Activated CD4-positive, alpha-beta T cell treated with anti-CD3 and anti-CD28 coated beads for 36 hours (primary cell): ENCODE data around the gene S100P. TPM values are rescaled to one million over a fixed set of nuclear protein-coding genes. Genes with fewer than 3 reads are reported as not detected.

ENCODE experiments used
- ATAC-seq: fragments of 200-7000 bp; cut with Tn5 transposase; one replicate; pipeline ENCODE4 v1.10.0; 2021; ENCODE audit warnings: mild to moderate bottlenecking, moderate library complexity
- CTCF ChIA-PET: fragments of 350-600 bp; sonication (Branson Sonifier 250); formaldehyde crosslinking; loops from one replicate; lab custom pipeline; 2021; ENCODE audit warnings: antibody characterized with exemption; lab: Charles Lee
- POLR2A ChIA-PET: fragments of 350-600 bp; sonication (Branson Sonifier 250); formaldehyde crosslinking; loops from one replicate; lab custom pipeline; 2021; ENCODE audit warnings: antibody characterized with exemption, inconsistent platforms; lab: Charles Lee
- DNase-seq: peaks from one replicate; pipeline ENCODE4 v3.0.0-alpha.2; 2020
- H3K27ac Mint-ChIP-seq: one replicate; pipeline ENCODE4 v1.8.0; 2021; ENCODE audit warnings: mixed read lengths
- H3K27me3 Mint-ChIP-seq: one replicate; pipeline ENCODE4 v1.8.0; 2021; ENCODE audit warnings: mixed read lengths
- H3K36me3 Mint-ChIP-seq: one replicate; pipeline ENCODE4 v1.8.0; 2021; ENCODE audit warnings: low read depth, mixed read lengths
- H3K4me1 Mint-ChIP-seq: one replicate; pipeline ENCODE4 v1.8.0; 2021; ENCODE audit warnings: mixed read lengths
- H3K4me3 Mint-ChIP-seq: one replicate; pipeline ENCODE4 v1.8.0; 2021; ENCODE audit warnings: mild to moderate bottlenecking, moderate library complexity, mixed read lengths
- H3K9me3 Mint-ChIP-seq: one replicate; pipeline ENCODE4 v1.8.0; 2021; ENCODE audit warnings: low read depth, mixed read lengths
- intact Hi-C, 2 experiments: fragments of 100-400 bp; cut with DNase I in 1 of 2; cut with micrococcal nuclease in 1 of 2; formaldehyde crosslinking; loops; one replicate each; pipeline versions ENCODE4 v1.14.2 to v1.15.1; 2022 to 2024; cut with DNase I, micrococcal nuclease
- total RNA-seq, 2 experiments: library from RNA; stranded (reverse); gene quantifications; one replicate each; pipeline ENCODE4 v1.2.3, GENCODE V29; 2021

Gene S100P
- total RNA-seq, 2 experiments from 2014 or later, result 1.9 to 2.1 TPM

DNA sequence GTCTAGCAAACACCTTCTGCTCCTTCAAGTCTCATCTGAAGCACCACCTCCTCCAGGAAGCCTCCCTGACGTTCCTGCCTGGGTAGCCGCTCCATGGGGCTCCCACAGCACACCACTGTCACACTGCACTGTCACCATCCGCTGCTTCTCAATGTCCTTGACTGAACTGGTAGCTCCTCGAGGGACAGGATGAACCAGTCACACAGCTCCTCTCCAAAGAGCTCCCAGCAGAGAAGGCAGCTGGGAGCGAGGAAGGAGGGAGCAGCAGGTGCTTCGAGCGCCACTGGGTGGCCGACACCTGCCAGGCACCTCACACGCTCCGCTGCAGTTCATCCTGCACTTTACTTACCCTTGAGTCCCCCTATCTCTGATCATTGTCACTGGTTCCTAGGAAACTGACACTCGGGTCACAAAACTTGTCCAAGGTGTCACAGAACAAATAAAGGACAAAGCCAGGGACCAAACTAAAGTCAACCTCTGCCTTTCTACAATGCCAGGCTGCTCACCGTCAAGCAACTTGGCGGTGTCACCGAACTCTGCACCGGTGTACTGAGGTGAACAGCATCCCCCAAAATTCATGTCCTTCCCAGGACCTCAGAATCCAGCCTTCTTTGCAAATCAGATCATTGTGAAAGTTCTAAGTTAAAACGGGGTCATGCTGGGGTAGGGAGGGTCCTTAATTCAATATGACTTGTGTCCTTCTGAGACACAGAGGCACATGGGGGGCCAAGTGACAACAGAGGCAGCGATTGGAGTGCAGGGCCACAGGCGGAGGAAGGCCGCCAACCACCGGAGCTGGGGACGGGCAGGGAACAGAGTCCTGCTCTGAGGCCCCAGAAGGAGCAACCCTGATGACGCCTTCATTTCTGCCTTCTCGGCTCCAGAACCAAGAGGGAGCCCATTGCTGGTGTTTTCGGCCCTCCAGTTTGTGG, 5.5 kb upstream of the S100P start:
- Mint-ChIP-seq H3K9me3 (no peaks in the 10 kb centered on the region), H3K27ac (no peak overlapping the region), H3K27me3 (no peaks in the 10 kb centered on the region), H3K36me3 (peaks cover 1% of the 10 kb centered on the region), H3K4me3 (peak overlapping the region; percentile 39), H3K4me1 (peaks cover 49% of the 10 kb centered on the region)
- CTCF ChIA-PET, result interaction anchor here (0.6 to 1.2 kb wide), 4 partner anchors 17 to 128 kb away, joined by 3 read pairs; no protein-coding TSS in a partner anchor
- POLR2A ChIA-PET, result interaction anchor here (4.4 kb wide), 1 partner anchor 14 kb away, joined by 25 read pairs; a partner anchor contains a TSS
- no peak for DNase-seq
- no peak for ATAC-seq
- intact Hi-C loops, result loop anchor here in 1 of 2 experiments (2.0 kb wide), 1 partner anchor 17 kb away; no protein-coding TSS in a partner anchor

- no peaks in the 10 kb centered on the region for H3K9me3 Mint-ChIP-seq
- ChIA-PET POLR2A (interaction anchor here (0.6 to 4.4 kb wide), 2 partner anchors 15 to 244 kb away, joined by 3 to 25 read pairs; a partner anchor contains a TSS), CTCF (interaction anchor here (0.6 to 2.7 kb wide), 5 partner anchors 10 to 20 kb away, joined by 3 to 26 read pairs (median 3); a partner anchor contains a TSS)
- peak; percentile 88 for ATAC-seq
- H3K4me3 Mint-ChIP-seq, result peak overlapping the region; percentile 39
- H3K36me3 Mint-ChIP-seq, result peaks cover 1% of the 10 kb centered on the region
- peak; percentile 90 for DNase-seq
- intact Hi-C loops, result loop anchor here (1.0 to 2.0 kb wide), 3 partner anchors 15 to 20 kb away; partner anchors contain the start of gene MRFAP1L1 (in 1 of the 2)
- H3K27me3 Mint-ChIP-seq, result no peaks in the 10 kb centered on the region
- peaks cover 57% of the 10 kb centered on the region for H3K4me1 Mint-ChIP-seq
- H3K27ac Mint-ChIP-seq, result peak overlapping the region; percentile 91
Observed at GRCh38 chr4:6688879-6689505, 4.7 kb upstream of the S100P start.

DNA sequence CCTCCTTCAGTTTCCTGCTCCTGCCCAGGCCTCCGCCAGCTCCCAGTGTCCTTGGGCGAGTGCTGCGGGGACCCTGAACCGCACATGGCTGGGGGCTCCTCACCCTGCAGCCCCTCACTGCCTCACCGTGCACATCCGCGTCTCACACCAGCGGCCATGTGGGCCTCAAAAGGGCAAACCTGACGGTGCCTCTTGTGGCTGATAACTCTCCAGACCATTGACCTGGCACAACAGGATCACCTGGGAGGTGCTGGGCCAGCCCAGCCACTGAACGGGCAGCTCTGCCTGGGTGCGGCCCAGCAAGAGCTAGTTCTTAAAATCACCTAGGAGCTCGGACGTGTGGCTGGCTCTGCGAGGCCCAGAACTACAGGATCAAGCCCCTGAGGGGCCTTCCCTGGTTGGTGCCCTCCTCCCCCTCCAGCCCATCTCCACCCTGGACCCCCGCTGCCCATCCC, 4.1 kb upstream of the S100P start:
- ChIA-PET CTCF (interaction anchor here (0.6 to 2.7 kb wide), 5 partner anchors 9 to 28 kb away, joined by 3 to 26 read pairs (median 3); a partner anchor contains a TSS), POLR2A (interaction anchor here (0.6 to 4.4 kb wide), 2 partner anchors 15 to 244 kb away, joined by 3 to 25 read pairs; a partner anchor contains a TSS)
- Mint-ChIP-seq H3K4me3 (peak overlapping the region; percentile 39), H3K4me1 (peaks cover 60% of the 10 kb centered on the region), H3K36me3 (peaks cover 1% of the 10 kb centered on the region), H3K9me3 (no peaks in the 10 kb centered on the region), H3K27me3 (no peaks in the 10 kb centered on the region), H3K27ac (peak overlapping the region; percentile 91)
- no peak for ATAC-seq
- intact Hi-C loops, result loop anchor here (1.0 to 2.0 kb wide), 3 partner anchors 15 to 20 kb away; partner anchors contain the start of gene MRFAP1L1 (in 1 of the 2)
- DNase-seq, result no peak

DNA sequence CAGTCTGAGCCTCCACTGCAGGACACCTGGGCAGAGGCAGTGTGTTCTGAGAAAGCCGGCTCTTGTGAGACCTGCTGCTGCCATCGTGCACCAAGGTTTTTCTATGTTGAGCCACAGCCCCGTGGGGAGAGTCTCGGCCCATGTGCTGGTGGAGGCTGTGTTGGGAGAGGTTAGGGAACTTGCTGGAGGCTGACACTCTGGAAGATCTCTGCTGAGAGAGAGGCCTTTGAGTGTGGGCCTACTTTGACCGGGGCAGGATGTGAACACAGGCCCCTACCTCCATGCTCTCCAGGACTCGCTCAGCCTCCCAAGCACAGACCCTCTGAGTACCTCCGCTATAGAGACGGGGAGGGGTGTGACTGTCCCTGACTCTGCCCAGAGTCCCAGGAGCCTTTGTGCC, 1.3 kb upstream of the S100P start:
- Mint-ChIP-seq H3K4me3 (no peak overlapping the region), H3K9me3 (no peaks in the 10 kb centered on the region), H3K4me1 (peaks cover 88% of the 10 kb centered on the region), H3K27me3 (no peaks in the 10 kb centered on the region), H3K27ac (peak overlapping the region; percentile 44), H3K36me3 (no peaks in the 10 kb centered on the region)
- intact Hi-C loops, result no loop called here
- CTCF ChIA-PET, result interaction anchor here (0.6 to 3.7 kb wide), 5 partner anchors 8 to 17 kb away, joined by 3 to 12 read pairs (median 4); partner anchors contain the start of gene MRFAP1L1
- DNase-seq (no peak), ATAC-seq (no peak)
- POLR2A ChIA-PET, result interaction anchor here (1.8 to 4.4 kb wide), 2 partner anchors 17 to 18 kb away, joined by 4 to 25 read pairs; a partner anchor contains a TSS

- intact Hi-C loops, result no loop called here
- POLR2A ChIA-PET, result interaction anchor here (1.8 to 4.4 kb wide), 2 partner anchors 16 to 18 kb away, joined by 4 to 25 read pairs; a partner anchor contains a TSS
- Mint-ChIP-seq H3K36me3 (no peaks in the 10 kb centered on the region), H3K9me3 (no peaks in the 10 kb centered on the region), H3K4me3 (no peak overlapping the region), H3K4me1 (peaks cover 86% of the 10 kb centered on the region), H3K27me3 (no peaks in the 10 kb centered on the region), H3K27ac (peak overlapping the region; percentile 44)
- CTCF ChIA-PET, result interaction anchor here (0.6 to 3.7 kb wide), 5 partner anchors 9 to 221 kb away, joined by 3 to 12 read pairs (median 4); partner anchors contain the start of gene MRFAP1L1
- ATAC-seq, result no peak
- DNase-seq, result no peak
Observed at GRCh38 chr4:6692806-6693205, 872 bp upstream of the S100P start.

DNA sequence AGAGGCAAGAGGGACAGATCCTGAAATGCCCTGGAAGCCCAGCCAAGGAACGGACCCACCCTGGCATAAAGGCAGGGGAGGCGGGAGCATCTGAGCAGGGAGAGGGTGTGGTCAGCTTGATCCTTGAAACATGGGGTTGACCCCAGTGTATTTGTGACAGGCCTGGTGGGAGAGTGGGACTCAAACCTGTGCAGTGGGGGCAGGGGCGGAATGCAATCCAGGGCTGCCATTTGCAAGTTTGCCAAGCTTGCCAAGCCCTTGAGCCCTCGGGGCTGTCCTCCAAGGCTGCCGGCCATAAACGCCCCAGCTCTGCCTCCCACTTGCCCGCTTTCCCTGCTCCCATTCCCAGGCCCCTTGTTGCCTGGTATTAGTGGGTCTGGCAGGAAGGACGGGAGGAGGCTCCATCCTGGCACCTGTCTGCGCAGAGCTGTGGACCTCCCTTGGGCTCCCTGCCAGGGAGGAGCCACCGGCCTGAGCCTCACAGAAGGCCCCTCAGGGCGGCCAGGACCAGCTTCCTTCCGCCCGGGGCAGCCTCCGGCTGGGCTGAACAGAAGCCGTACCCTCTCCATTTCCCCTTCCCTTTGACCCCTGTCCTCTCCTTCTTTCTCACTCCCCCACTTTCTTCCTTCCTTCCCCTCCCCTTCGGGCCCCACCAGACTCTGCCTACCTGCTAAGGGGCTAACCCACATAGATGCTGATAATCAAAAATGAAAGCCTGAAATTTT, 661 bp downstream of the S100P start:
- Mint-ChIP-seq H3K9me3 (no peaks in the 10 kb centered on the region), H3K36me3 (peaks cover 4% of the 10 kb centered on the region), H3K27me3 (no peaks in the 10 kb centered on the region), H3K4me3 (peak overlapping the region; percentile 36), H3K27ac (peak overlapping the region; percentile 80), H3K4me1 (peaks cover 84% of the 10 kb centered on the region)
- DNase-seq (no peak), ATAC-seq (no peak)
- intact Hi-C loops, result no loop called here
- ChIA-PET CTCF (interaction anchor here (1.0 to 3.0 kb wide), 2 partner anchors 11 to 19 kb away, joined by 4 to 18 read pairs; a partner anchor contains a TSS), POLR2A (interaction anchor here (0.8 kb wide), 1 partner anchor 21 kb away, joined by 5 read pairs; a partner anchor contains a TSS)

- ChIA-PET CTCF (interaction anchor here (1.0 to 3.0 kb wide), 2 partner anchors 12 to 21 kb away, joined by 3 to 18 read pairs; a partner anchor contains a TSS), POLR2A (interaction anchor here (0.6 to 2.3 kb wide), 4 partner anchors 13 to 55 kb away, joined by 3 to 27 read pairs (median 6); partner anchors contain the start of gene MRFAP1)
- Mint-ChIP-seq H3K4me3 (peak overlapping the region; percentile 43), H3K9me3 (no peaks in the 10 kb centered on the region), H3K27ac (peak overlapping the region; percentile 99), H3K27me3 (no peaks in the 10 kb centered on the region), H3K4me1 (peaks cover 78% of the 10 kb centered on the region), H3K36me3 (peaks cover 18% of the 10 kb centered on the region)
- intact Hi-C loops, result loop anchor here (1.0 to 2.0 kb wide), 2 partner anchors 13 to 21 kb away; partner anchors contain the start of gene MRFAP1L1 (in 1 of the 2)
- DNase-seq, result peak; percentile 62
- peak; percentile 74 for ATAC-seq
Observed at GRCh38 chr4:6695660-6696610, 2.3 kb downstream of the S100P start.

- Mint-ChIP-seq H3K27me3 (no peaks in the 10 kb centered on the region), H3K9me3 (no peaks in the 10 kb centered on the region), H3K4me1 (peaks cover 73% of the 10 kb centered on the region), H3K4me3 (peak overlapping the region; percentile 43), H3K36me3 (peaks cover 20% of the 10 kb centered on the region), H3K27ac (peak overlapping the region; percentile 99)
- POLR2A ChIA-PET, result interaction anchor here (0.6 to 2.3 kb wide), 4 partner anchors 12 to 56 kb away, joined by 3 to 27 read pairs (median 6); partner anchors contain the start of gene MRFAP1
- CTCF ChIA-PET, result interaction anchor here (1.0 to 3.0 kb wide), 2 partner anchors 12 to 22 kb away, joined by 3 to 18 read pairs; a partner anchor contains a TSS
- ATAC-seq (peak; percentile 71), DNase-seq (no peak)
- intact Hi-C loops, result loop anchor here (1.0 to 2.0 kb wide), 2 partner anchors 13 to 22 kb away; partner anchors contain the start of gene MRFAP1L1 (in 1 of the 2)
Observed at GRCh38 chr4:6696611-6697010, 2.9 kb downstream of the S100P start.

DNA sequence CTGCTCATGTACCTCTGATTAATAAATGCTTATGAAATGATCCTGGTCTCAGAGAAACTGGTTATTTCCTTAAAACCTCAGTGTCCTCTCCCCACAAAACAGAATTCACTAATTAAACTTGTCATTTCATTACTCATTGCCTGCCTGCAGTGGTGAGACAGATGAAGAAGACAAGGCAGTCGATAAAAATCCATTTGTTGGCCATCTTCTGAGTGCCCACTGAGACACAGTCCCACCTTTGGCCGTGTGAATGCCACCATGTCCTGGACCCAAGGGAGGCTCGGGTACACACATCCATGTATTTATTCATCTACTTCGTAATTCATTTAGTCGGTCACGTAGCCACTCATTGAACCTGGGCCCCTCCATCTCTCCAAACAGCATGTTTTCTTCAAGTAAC, 3.5 kb downstream of the S100P start:
- intact Hi-C loops, result loop anchor here (2.0 kb wide), 1 partner anchor 22 kb away; a partner anchor contains a TSS
- CTCF ChIA-PET, result interaction anchor here (1.0 to 3.0 kb wide), 2 partner anchors 11 to 22 kb away, joined by 3 to 18 read pairs; a partner anchor contains a TSS
- no peaks in the 10 kb centered on the region for H3K27me3 Mint-ChIP-seq

More for the DNA sequence above, 3.5 kb downstream of the S100P start:
- H3K27ac Mint-ChIP-seq, result peak overlapping the region; percentile 99
- no peak overlapping the region for H3K4me3 Mint-ChIP-seq
- peaks cover 72% of the 10 kb centered on the region for H3K4me1 Mint-ChIP-seq
- H3K9me3 Mint-ChIP-seq, result no peaks in the 10 kb centered on the region
- ATAC-seq, result no peak
- DNase-seq, result no peak
- POLR2A ChIA-PET, result interaction anchor here (2.3 kb wide), 1 partner anchor 22 kb away, joined by 27 read pairs; a partner anchor contains a TSS
- peaks cover 23% of the 10 kb centered on the region for H3K36me3 Mint-ChIP-seq
